GM10248 (cell line): ENCODE data around the gene PRKCA.

ENCODE experiments used
- CTCF ChIA-PET: fragments of 300-600 bp; sonication (Branson Sonifier 250); formaldehyde crosslinking; extraction: SDS; loops from one replicate; lab custom pipeline; 2021; ENCODE audit warnings: antibody characterized with exemption; lab: Yijun Ruan, JAX
- POLR2A ChIA-PET: fragments of 350-650 bp; sonication (Branson Sonifier 250); formaldehyde crosslinking; extraction: SDS; loops from one replicate; lab custom pipeline; 2020; ENCODE audit warnings: antibody characterized with exemption; lab: Yijun Ruan, JAX
- DNase-seq: peaks from one replicate; pipeline ENCODE4 v3.0.0; 2012; ENCODE audit errors: extremely low spot score
- CTCF ChIP-seq: IDR thresholded peaks from 2 replicates; pipeline ENCODE4 v1.5.1; 2012; ENCODE audit warnings: mild to moderate bottlenecking, low read depth; ENCODE audit errors: extremely low read depth, missing control alignments, control extremely low read depth

Gene PRKCA

GRCh38 chr17:66649818-66650543 lies 347.6 kb downstream of the PRKCA start:
- CTCF ChIA-PET: interaction anchor here (0.8 to 1.0 kb wide), 2 partner anchors 11 to 22 kb away, joined by 3 read pairs; no protein-coding TSS in a partner anchor

GRCh38 chr17:66650544-66650877 lies 348.1 kb downstream of the PRKCA start:
- no peak for DNase-seq
- CTCF ChIA-PET: interaction anchor here (0.8 to 1.0 kb wide), 2 partner anchors 11 to 23 kb away, joined by 3 read pairs; no protein-coding TSS in a partner anchor
- POLR2A ChIA-PET: interaction anchor here (0.7 kb wide), 1 partner anchor 34 kb away, joined by 3 read pairs; no protein-coding TSS in a partner anchor
- TF ChIP-seq CTCF: no peak

More at GRCh38 chr17:66649818-66650543, 347.6 kb downstream of the PRKCA start:
- DNase-seq: no peak
- POLR2A ChIA-PET: interaction anchor here (0.7 kb wide), 1 partner anchor 33 kb away, joined by 3 read pairs; no protein-coding TSS in a partner anchor
- TF ChIP-seq CTCF: no peak

- ChIA-PET POLR2A (interaction anchor here (0.6 kb wide), 1 partner anchor 8 kb away, joined by 4 read pairs; no protein-coding TSS in a partner anchor), CTCF (interaction anchor here (1.0 to 1.3 kb wide), 2 partner anchors 19 to 75 kb away, joined by 3 to 4 read pairs; no protein-coding TSS in a partner anchor)
- no peak for DNase-seq
- TF ChIP-seq CTCF: no peak
These were observed 350.6 kb downstream of the PRKCA start for GRCh38 chr17:66652840-66653507.

- no peak for DNase-seq
- no peak for TF ChIP-seq CTCF
- ChIA-PET POLR2A (no interaction called here), CTCF (interaction anchor here (1.1 kb wide), 1 partner anchor 18 kb away, joined by 3 read pairs; no protein-coding TSS in a partner anchor)
These were observed 351.8 kb downstream of the PRKCA start for GRCh38 chr17:66654106-66654740.

- TF ChIP-seq CTCF: no peak
- ChIA-PET CTCF (interaction anchor here (1.1 kb wide), 1 partner anchor 17 kb away, joined by 3 read pairs; no protein-coding TSS in a partner anchor), POLR2A (no interaction called here)
- no peak for DNase-seq
These were observed 352.4 kb downstream of the PRKCA start for GRCh38 chr17:66654764-66655163.

GRCh38 chr17:66655461-66655860 lies 353.0 kb downstream of the PRKCA start:
- no peak for TF ChIP-seq CTCF
- ChIA-PET CTCF (interaction anchor here (0.6 kb wide), 1 partner anchor 19 kb away, joined by 3 read pairs; no protein-coding TSS in a partner anchor), POLR2A (no interaction called here)
- DNase-seq: no peak
